ENCODE results near the gene ZRANB3.

ZRANB3 gene

DNA sequence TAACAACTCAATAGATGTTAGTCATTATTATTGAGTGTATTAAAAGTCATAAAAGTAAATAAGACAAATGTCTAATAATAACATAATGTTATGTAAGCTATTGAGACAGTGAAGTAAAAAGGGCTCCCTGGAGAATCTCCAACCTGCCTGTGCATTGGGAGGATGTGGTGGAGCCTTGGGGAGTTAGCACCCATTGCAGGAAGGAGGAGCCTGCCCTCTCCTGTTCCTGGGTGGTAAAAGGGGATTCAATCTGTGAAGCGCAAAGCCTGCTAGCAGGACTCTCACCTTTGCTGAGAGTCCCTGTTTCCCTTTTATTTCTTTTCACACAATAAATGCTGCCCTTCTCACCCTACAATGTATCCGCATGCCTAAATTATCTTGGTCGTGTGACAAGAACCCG lies 272.8 kb downstream of the ZRANB3 start:
- POLR2A ChIA-PET, result no interaction called here
- TF ChIP-seq FOXM1 (IDR thresholded peaks at IDR 0.05; ENCODE audit: borderline replicate concordance) (no peak), CTBP1 (IDR thresholded peaks at IDR 0.05; ENCODE audit: borderline replicate concordance) (no peak), ZNF384 (IDR thresholded peaks at IDR 0.05) (no peak), SUZ12 (IDR thresholded peaks at IDR 0.05) (no peak), L3MBTL2 (conservative IDR thresholded peaks at IDR 0.05) (no peak), BHLHE40 (IDR thresholded peaks at IDR 0.05; ENCODE audit: borderline replicate concordance) (no peak), NFRKB (IDR thresholded peaks at IDR 0.05) (no peak)
- TF ChIP-seq, protein P1, sequence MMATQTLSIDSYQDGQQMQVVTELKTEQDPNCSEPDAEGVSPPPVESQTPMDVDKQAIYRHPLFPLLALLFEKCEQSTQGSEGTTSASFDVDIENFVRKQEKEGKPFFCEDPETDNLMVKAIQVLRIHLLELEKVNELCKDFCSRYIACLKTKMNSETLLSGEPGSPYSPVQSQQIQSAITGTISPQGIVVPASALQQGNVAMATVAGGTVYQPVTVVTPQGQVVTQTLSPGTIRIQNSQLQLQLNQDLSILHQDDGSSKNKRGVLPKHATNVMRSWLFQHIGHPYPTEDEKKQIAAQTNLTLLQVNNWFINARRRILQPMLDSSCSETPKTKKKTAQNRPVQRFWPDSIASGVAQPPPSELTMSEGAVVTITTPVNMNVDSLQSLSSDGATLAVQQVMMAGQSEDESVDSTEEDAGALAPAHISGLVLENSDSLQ (IDR thresholded peaks at IDR 0.05), result no peak
- DNase-seq (ENCODE audit: extremely low spot score), result no peak
- CTCF ChIA-PET, result no interaction called here

- CTCF ChIA-PET, result no interaction called here
Measured at GRCh38 chr2:135257383-135258090, 273.5 kb downstream of the ZRANB3 start.

DNA sequence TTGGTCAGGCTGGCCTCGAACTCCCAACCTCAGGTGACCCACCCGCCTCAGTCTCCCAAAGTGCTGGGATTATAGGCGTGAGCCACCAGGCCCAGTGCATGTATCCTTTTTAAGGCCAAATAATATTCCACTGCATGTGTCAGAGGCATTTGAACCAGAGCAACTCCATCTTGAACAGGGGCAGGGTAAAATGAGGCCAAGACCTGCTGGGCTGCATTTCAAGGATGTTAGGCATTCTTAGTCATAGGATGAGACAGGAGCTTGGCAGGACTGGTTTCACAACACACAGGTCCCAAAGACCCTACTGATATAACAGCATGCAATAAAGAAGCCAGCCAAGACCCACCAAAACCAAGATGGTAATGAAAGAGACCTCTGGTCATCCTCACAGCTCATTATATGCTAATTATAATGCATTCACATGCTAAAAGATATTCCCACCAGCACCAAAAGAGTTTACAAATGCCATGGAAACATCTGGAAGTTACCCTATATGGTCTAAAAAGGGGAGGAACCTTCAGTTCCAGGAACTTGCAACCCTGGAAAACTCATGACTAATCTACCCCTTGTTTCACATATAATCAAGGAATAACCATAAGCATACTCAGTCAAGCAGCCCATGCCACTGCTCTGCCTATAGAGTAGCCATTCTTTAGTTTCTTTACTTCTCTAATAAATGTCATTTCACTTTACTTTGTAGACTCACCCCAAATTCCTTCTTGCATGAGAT lies 274.3 kb downstream of the ZRANB3 start:
- POLR2A ChIA-PET, result no interaction called here

More at GRCh38 chr2:135257383-135258090, 273.5 kb downstream of the ZRANB3 start:
- no peak for TF ChIP-seq ELF4 (IDR thresholded peaks at IDR 0.05)
- no peak for TF ChIP-seq TARDBP (IDR thresholded peaks at IDR 0.05)
- no peak for DNase-seq (ENCODE audit: extremely low spot score)
- POLR2A ChIA-PET, result no interaction called here

DNA sequence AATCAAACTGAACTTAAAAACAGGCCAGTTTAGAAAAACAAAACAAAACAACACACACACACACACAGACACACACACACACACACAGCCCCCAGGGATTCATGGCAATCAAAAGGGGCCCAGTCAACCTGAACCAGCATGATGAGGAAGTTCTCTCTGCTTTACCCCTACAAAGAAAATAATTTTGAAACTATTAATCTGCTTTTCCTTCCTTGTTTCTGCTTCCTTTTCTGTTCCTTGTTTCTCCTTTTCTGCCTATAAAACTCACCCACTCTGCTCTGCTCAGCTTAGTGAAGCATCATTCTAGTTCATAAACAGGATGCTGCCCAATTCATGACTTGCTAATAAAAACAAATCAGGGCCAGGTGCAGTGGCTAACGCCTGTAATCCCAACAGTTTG lies 275.8 kb downstream of the ZRANB3 start:
- DNase-seq (ENCODE audit: extremely low spot score), result no peak
- POLR2A ChIA-PET, result no interaction called here

More for the DNA sequence above, 274.3 kb downstream of the ZRANB3 start:
- no peak for DNase-seq (ENCODE audit: extremely low spot score)
- TF ChIP-seq LEF1 (IDR thresholded peaks at IDR 0.05; ENCODE audit: borderline replicate concordance) (no peak), ARNT (IDR thresholded peaks at IDR 0.05) (no peak), FOXK2 (IDR thresholded peaks at IDR 0.05) (no peak), TARDBP (IDR thresholded peaks at IDR 0.05) (no peak), ELF4 (IDR thresholded peaks at IDR 0.05) (no peak), NFRKB (IDR thresholded peaks at IDR 0.05) (no peak), L3MBTL2 (conservative IDR thresholded peaks at IDR 0.05) (no peak)
- TF ChIP-seq, protein P1 (IDR thresholded peaks at IDR 0.05), result no peak
- CTCF ChIA-PET, result no interaction called here

DNA sequence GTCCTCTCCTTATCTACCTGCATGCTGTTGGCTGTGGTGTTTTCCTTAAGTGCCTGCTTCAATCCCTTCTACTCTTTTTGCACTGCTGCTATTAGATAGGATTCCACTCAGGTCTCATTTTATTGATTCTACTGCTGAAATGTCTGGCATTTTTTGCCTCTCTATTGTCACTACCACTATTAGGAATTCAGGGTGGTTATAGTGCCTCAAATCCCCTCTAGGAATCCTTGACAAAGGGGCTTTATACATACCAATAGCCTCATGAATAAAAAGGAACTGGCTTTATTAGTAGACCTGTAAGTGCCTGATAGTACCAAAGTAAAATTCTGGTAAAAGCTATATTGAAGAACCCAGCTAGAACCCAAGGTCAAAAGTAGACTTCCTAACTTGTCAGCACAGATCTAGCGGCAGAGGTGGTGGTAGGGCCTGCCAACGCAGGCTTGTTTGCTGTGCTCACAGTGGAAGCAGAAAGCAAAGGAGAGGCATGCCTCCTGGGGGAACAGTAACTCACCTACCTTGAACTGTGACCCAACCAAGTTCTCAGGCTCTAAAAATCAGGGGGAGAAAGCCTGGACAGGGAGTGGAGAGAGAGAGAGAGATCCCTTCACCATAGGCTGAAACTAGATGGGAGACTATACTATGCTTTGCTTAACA lies 278.1 kb downstream of the ZRANB3 start:
- no peak for DNase-seq (ENCODE audit: extremely low spot score)
- CTCF ChIA-PET, result no interaction called here
- no peak for TF ChIP-seq LEF1 (IDR thresholded peaks at IDR 0.05; ENCODE audit: borderline replicate concordance)
- no peak for TF ChIP-seq ZNF384 (IDR thresholded peaks at IDR 0.05)
- no peak for TF ChIP-seq CTBP1 (IDR thresholded peaks at IDR 0.05; ENCODE audit: borderline replicate concordance)
- POLR2A ChIA-PET, result no interaction called here

More for the DNA sequence above, 275.8 kb downstream of the ZRANB3 start:
- TF ChIP-seq CTBP1 (IDR thresholded peaks at IDR 0.05; ENCODE audit: borderline replicate concordance), result no peak
- no peak for TF ChIP-seq ZNF384 (IDR thresholded peaks at IDR 0.05)
- no peak for TF ChIP-seq HDGF (IDR thresholded peaks at IDR 0.05; ENCODE audit: borderline replicate concordance)
- TF ChIP-seq FOXM1 (IDR thresholded peaks at IDR 0.05; ENCODE audit: borderline replicate concordance), result no peak
- no peak for TF ChIP-seq LEF1 (IDR thresholded peaks at IDR 0.05; ENCODE audit: borderline replicate concordance)
- CTCF ChIA-PET, result no interaction called here

DNA sequence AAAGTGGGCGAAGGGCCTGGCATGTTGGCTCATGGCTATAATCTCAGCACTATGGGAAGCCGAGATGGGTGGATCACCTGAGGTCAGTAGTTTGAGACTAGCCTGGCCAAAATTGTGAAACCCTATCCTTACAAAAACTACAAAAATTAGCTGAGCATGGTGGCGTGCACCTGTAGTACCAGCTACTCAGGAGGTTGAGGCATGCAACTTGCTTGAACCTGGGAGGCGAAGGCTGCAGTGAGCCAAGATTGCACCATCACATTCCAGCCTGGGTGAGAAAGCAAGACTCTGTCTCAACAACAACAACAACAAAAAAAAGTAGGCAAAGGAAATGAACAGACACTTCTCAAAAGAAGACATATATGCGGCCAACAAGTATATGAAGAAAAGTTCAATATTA lies 282.4 kb downstream of the ZRANB3 start:
- ChIA-PET POLR2A (no interaction called here), CTCF (no interaction called here)
- TF ChIP-seq FOXK2 (IDR thresholded peaks at IDR 0.05), result no peak
- TF ChIP-seq SUZ12 (IDR thresholded peaks at IDR 0.05), result no peak
- no peak for TF ChIP-seq FOXA1 (IDR thresholded peaks at IDR 0.05)
- no peak for TF ChIP-seq SP1 (IDR thresholded peaks at IDR 0.05)
- TF ChIP-seq ELF4 (IDR thresholded peaks at IDR 0.05), result no peak
- no peak for TF ChIP-seq FOXM1 (IDR thresholded peaks at IDR 0.05; ENCODE audit: borderline replicate concordance)
- no peak for TF ChIP-seq NFRKB (IDR thresholded peaks at IDR 0.05)
- no peak for TF ChIP-seq TARDBP (IDR thresholded peaks at IDR 0.05)
- no peak for DNase-seq (ENCODE audit: extremely low spot score)

DNA sequence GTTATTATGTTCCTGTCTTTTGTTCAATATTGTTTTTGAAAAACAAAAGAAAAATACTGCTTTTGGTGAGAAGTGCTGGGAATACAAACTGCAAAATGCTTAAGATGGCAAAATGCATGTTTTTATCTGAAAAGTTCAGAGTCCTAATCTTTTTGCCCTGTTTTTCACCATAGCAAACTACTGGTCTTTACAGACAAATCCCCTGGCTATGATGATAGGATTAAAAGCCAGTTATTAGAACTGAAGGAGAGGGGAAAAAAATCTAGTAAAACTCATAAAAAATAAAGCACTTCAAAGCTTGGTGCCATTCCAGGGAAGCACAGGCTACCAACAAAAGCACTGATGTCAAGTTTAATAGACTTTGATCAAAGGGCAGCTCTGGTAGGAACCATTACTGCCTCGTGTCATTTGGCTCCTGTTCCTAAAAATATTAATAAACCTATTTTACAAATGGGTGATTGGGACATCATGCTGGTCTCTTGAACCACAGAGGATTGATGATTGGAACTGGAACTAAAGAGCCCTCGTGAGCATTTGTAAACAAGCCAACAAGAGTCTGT lies 284.2 kb downstream of the ZRANB3 start:
- DNase-seq (ENCODE audit: extremely low spot score), result no peak
- ChIA-PET POLR2A (no interaction called here), CTCF (no interaction called here)
- TF ChIP-seq BHLHE40 (IDR thresholded peaks at IDR 0.05; ENCODE audit: borderline replicate concordance), result no peak
- no peak for TF ChIP-seq SP1 (IDR thresholded peaks at IDR 0.05)
- TF ChIP-seq HDGF (IDR thresholded peaks at IDR 0.05; ENCODE audit: borderline replicate concordance), result no peak
- no peak for TF ChIP-seq ZNF384 (IDR thresholded peaks at IDR 0.05)

Measured in HEK293T (cell line).